ENCODE measurements around the gene TDP2. TPM values are rescaled to one million over a fixed set of nuclear protein-coding genes. Genes with fewer than 3 reads are reported as not detected.
A peak's percentile ranks its signal among the peaks of the same experiment; 100 is the strongest.

Gene TDP2
- total and polyA plus RNA-seq, 9 of the 15 experiments (the other 6 are each of a cell fraction or from before 2014, with no cell fraction given), result 27.7 to 60.1 (median 31.8) TPM

DNA sequence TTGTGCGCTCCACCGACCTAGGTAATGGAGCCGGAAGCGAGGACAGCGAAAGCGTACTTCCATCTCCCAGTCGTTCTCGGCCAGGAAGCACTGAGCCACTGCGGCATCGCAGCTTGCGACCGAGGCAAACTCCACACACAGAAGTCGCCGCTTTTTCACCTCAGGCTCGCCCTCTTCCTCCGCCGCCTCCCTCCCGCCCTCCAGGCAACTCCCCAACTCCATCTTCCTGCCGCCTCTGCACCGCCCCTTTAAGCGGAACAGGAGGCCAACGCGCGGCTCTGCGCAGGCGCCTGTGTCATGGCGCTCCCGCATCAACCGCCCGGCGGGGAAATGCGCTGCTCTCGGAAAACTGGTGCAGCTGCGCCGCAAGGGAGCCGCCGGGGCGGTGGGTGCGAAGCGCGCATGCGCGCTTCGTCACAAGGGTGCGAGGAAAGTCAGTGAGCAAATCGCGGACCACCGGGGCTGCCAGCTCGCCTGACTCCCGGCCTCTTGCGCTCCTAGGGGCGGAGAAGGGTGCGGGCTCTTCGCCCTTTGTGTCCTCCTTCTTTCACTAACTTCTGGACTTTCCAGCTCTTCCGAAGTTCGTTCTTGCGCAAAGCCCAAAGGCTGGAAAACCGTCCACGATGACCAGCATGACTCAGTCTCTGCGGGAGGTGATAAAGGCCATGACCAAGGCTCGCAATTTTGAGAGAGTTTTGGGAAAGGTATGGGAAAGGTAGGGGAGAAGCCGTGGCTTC is at the start of gene TDP2, which contains the start of gene ACOT13 (continued):
- TF ChIP-seq, protein P1, sequence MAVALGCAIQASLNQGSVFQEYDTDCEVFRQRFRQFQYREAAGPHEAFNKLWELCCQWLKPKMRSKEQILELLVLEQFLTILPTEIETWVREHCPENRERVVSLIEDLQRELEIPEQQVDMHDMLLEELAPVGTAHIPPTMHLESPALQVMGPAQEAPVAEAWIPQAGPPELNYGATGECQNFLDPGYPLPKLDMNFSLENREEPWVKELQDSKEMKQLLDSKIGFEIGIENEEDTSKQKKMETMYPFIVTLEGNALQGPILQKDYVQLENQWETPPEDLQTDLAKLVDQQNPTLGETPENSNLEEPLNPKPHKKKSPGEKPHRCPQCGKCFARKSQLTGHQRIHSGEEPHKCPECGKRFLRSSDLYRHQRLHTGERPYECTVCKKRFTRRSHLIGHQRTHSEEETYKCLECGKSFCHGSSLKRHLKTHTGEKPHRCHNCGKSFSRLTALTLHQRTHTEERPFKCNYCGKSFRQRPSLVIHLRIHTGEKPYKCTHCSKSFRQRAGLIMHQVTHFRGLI (CRISPR knock-in tag; IDR thresholded peaks at IDR 0.05), result no peak
- TF ChIP-seq STAT5A (IDR thresholded peaks at IDR 0.05; ENCODE audit: borderline replicate concordance, low read length) (peak; percentile 28; the same call in 1 of the 2 replicates), TAF1 (IDR thresholded peaks at IDR 0.05; ENCODE audit: control insufficient read depth, extremely low read depth, insufficient read depth, low read length, severe bottlenecking) (peak; percentile 93), POU5F1 (IDR thresholded peaks at IDR 0.05; ENCODE audit: borderline replicate concordance, low read depth, low read length, partially characterized antibody) (peak; percentile 71), TAF9B (IDR thresholded peaks at IDR 0.05; ENCODE audit: partially characterized antibody) (peak; percentile 79), RAD21 (CRISPR knock-in tag; conservative IDR thresholded peaks at IDR 0.05 in 1 of 2, IDR thresholded peaks at IDR 0.05 in 1 of 2) (peak; percentile 53 to 56; a peak in 3 of 4 replicates), SRF (CRISPR knock-in tag; IDR thresholded peaks at IDR 0.05) (peak in 1 of 2 experiments; percentile 81; a peak in 2 of 4 replicates), HDAC2 (IDR thresholded peaks at IDR 0.05) (no peak; the same call in 1 of the 2 replicates), KLF6 (CRISPR knock-in tag; IDR thresholded peaks at IDR 0.05; ENCODE audit: borderline replicate concordance) (peak; percentile 15; the same call in 1 of the 2 replicates), ZNF444 (CRISPR knock-in tag; IDR thresholded peaks at IDR 0.05) (no peak), SMARCA4 (IDR thresholded peaks at IDR 0.05) (peak; percentile 81), EGR1 (conservative IDR thresholded peaks at IDR 0.05) (peak; percentile 64), MBD2 (IDR thresholded peaks at IDR 0.05; ENCODE audit: borderline replicate concordance, low read depth) (peak; percentile 59), SUPT5H (IDR thresholded peaks at IDR 0.05) (peak; percentile 96), CREBBP (IDR thresholded peaks at IDR 0.05; ENCODE audit: low read depth, low read length) (no peak), ZNF707 (CRISPR knock-in tag; conservative IDR thresholded peaks at IDR 0.05) (no peak), E2F3 (CRISPR knock-in tag; IDR thresholded peaks at IDR 0.05) (no peak), FOXM1 (IDR thresholded peaks at IDR 0.05; ENCODE audit: low read depth) (peak; percentile 65), FOXM1 (CRISPR knock-in tag; IDR thresholded peaks at IDR 0.05; ENCODE audit: low read depth) (peak; percentile 84; the same call in 1 of the 2 replicates), RUNX1 (IDR thresholded peaks at IDR 0.05; ENCODE audit: low read depth) (peak; percentile 48; the same call in 1 of the 2 replicates), U2AF1 (optimal IDR thresholded peaks at IDR 0.05; ENCODE audit: low read depth, low read length) (no peak), NCOA1 (IDR thresholded peaks at IDR 0.05; ENCODE audit: low read depth) (peak; percentile 98), RB1 (IDR thresholded peaks at IDR 0.05; ENCODE audit: low read depth) (peak; percentile 96; the same call in 1 of the 2 replicates), RBM39 (optimal IDR thresholded peaks at IDR 0.05; ENCODE audit: low read depth, low read length) (peak; percentile 88), ZBTB17 (CRISPR knock-in tag; IDR thresholded peaks at IDR 0.05) (peak; percentile 54; the same call in 1 of the 2 replicates), CAMTA2 (CRISPR knock-in tag; conservative IDR thresholded peaks at IDR 0.05) (no peak)
- TF ChIP-seq, protein P2, sequence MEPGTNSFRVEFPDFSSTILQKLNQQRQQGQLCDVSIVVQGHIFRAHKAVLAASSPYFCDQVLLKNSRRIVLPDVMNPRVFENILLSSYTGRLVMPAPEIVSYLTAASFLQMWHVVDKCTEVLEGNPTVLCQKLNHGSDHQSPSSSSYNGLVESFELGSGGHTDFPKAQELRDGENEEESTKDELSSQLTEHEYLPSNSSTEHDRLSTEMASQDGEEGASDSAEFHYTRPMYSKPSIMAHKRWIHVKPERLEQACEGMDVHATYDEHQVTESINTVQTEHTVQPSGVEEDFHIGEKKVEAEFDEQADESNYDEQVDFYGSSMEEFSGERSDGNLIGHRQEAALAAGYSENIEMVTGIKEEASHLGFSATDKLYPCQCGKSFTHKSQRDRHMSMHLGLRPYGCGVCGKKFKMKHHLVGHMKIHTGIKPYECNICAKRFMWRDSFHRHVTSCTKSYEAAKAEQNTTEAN (CRISPR knock-in tag; IDR thresholded peaks at IDR 0.05), result no peak
- TF ChIP-seq, protein P3, sequence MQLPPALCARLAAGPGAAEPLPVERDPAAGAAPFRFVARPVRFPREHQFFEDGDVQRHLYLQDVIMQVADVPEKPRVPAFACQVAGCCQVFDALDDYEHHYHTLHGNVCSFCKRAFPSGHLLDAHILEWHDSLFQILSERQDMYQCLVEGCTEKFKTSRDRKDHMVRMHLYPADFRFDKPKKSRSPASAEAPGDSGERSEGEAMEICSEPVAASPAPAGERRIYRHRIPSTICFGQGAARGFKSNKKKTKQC (CRISPR knock-in tag; IDR thresholded peaks at IDR 0.05), result peak; percentile 71; the same call in 1 of the 2 replicates
